Midbrain (tissue), 1 donor: ENCODE measurements around the gene ARAP1.
"Not testable (repeated sequence)": the region's sequence is repeated elsewhere in the genome, so short reads cannot be mapped to it uniquely, and the experiment has no call there.

Experiments
- DNase-seq: peaks from one replicate; lab custom pipeline; 2025; lab: John Stamatoyannopoulos, UW

Gene ARAP1

DNA sequence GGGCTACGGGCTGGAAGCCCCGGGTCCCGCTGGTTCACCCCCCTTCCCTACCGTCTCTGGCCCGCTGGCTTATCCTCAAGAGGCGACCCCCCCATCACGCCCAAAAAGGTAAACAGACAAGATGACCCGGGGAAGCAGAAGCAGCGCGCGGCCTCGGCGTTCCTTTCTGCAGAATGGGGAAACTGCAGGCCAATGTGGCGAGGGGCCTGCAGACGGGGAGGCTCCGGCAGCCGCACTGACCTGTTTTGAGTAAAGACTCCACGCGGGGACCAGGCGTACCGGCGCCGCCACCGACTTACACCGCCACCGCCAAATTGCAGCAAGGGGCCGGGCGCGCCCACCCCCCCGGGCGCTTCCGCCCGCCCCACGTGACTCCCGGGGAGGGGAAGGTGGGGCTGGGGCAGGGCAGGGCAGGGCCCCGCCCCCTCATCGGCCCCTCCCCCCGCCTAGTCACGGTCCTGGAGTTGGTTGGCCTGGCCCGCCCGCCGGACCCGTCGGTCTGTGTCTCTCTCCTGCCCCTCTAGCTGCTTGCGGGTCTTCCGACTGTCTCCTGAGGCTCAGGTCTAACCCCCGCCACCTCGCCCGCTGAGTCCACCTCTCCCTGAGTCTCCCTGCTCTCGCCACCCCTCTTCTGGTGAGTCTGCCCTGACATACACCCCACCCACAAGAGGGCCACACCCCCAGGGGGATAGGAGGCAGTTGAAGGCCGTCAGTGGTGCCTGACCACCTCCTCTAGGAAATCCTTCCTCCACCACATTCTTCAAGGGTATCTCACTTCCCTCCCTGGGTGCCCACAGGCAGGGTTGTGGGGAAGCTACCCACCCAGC, at the start of gene ARAP1:
Gene ARAP1, minus strand, starts transcription at position 321 of the 827 bp plus-strand sequence. CDS start 25,280 bp downstream, outside the sequence.
- peak; percentile 78 for DNase-seq

- no peak for DNase-seq
These were observed 47.2 kb upstream of the ARAP1 start for GRCh38 chr11:72799441-72799840.

DNA sequence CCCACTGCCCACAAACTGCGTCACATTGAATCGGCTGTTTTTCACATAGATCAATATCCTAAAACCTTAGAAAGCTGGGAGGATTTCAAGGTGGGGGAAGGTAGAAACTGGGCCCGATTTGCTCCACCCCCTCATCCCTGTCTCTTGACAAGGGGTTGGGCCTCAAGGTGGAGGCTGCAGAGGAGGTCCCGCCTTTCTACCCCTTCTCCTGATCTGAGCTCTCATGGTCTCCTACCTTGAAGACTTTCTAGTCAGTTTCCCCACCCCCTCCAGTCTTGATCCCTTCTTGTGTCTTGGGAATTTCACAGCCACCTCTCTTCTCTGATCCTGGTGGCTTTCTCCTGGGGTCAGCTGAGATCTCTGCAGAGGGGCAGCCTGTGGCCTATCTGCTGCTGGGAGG, 46.2 kb upstream of the ARAP1 start:
- no peak for DNase-seq

DNA sequence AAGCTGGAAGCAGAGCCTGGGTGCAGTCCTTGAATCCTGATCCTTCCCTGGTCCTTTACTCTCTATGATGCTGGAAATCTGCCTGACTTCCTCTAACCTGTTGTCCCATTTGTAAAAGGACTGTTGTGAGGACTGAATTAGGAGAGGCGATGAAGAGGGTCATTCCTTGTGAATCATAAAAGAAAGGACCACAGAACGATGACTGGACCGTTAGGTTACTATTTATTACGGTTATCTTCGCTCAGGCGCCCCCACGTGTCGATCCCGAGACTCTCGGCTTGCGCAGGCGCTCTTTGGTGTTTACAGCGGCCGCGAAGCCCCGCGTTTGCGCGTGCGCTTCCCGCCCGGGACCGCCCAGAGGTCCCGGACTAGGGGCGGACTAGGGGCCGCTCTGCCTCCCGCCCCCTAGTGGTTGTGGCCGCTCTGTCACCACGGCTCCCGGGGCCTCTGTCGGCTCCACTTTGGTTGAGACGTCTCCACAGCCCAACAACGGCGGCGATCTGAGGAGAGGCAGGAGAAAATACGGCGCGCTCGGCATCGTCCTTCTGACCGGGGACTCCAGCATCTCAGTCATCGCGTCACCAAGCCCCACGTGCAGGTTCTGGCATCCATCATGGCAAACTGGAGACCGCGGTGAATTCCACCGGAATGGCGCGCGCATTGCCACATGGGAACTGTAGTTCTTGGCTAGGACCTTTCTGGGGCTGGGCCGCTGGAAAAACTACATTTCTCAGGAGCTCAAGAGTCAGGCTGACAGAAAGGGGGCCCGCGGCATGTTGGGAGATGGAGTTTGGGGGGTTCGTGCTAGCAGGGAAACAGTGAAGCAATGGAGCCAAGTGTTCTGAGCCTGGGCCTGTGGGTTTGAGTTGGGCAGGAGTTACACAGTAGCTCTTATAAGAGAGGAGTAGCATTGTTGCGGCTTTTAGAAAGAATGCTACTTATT, 41.5 kb upstream of the ARAP1 start, which contains the start of gene STARD10:
Gene STARD10, minus strand, starts transcription at position 623 of the 943 bp plus-strand sequence. CDS start 12,866 bp downstream, outside the sequence.
- DNase-seq = peak; percentile 98

DNA sequence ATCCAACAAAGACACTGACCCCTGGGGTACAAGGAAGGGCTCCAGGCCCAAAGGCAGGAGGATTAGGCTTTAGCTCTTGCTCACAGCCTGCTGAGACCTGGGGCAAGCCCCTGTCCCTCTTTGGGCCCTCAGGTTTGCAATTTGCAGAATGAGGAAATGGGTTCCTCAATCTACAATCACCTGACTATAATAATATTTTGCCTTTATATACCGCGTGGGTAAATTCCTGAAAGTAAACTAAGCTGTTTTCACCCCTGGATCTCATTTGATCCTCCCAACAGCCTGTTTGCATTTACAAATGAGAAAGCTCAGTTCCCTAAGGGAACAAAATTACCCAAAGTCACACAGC, 40.8 kb upstream of the ARAP1 start:
- no peak for DNase-seq

DNA sequence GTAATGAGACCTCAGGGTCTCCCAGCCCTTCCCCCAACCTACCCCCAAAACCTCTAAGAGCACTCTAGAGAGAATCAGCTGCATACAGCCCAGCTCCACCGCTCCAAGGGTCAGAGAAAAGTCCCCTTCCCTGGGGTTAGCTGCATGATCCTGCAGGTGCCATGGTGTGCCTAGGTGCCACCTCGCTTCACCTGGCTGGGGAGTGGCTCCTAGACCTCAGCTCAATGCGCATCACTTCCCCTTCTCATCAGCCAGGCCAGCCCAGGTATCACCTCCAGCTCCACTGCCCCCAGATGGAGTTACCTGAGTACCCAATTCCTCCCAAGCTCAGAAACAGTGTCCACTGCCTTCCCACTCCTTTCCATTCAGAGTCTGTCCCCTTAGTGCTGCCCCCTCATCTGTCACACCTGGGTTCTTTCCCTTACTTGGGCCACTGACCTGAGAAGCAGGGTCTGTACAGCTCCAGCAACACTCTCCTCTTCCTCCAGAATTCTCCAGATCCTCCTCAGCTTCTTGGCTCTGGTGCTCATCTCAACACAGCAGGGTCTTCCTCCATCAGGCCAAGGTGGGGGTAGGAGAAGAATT, 40.3 kb upstream of the ARAP1 start:
- no peak for DNase-seq

DNA sequence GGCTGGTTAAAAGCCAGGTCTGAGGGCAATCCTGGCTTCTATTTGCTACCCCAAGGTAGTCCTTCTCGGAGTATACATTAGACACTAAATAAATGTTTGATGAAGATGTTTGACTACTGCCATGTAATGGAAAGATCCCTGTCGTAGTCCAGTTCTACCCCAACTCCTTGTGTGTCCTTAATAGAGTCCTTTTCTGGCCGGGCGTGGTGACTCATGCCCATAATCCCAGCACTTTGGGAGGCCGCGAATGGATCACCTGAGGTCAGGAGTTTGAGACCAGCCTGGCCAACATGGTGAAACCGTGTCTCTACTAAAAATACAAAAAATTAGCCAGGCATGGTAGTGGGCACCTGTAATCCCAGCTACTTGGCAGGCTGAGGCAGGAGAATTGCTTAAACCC, 39.0 kb upstream of the ARAP1 start:
- DNase-seq = not testable (repeated sequence)

DNA sequence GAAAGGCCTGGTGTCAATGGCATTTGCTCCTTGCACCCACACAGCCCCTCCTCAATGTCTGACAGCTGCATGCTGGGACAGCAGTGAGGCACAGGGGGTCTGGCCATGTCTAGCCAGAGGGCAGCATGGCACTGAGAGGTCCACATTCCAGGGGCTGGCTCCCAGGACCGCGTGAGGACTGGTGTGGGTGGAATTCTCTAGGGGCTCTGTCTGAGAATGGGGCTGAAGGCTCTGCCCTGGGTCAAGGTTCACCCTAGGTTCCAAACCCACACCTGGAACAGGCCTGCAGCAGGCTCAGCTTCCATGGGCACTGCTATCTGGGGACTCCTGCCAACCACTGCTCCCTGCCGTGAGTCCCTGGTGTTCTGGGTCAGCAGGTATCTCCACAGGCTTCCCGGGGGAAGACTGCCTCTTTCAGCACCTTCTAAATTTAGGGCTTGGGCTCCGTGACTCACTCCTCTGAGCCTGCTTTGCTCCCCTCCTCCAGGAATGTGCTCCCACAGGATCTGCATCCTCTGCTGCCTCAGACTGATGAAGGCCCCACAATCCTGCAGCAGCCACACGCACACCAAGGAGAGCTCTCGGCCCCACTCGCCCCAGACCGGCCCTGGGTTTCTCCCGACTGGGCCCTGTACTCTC, 37.4 kb upstream of the ARAP1 start:
- no peak for DNase-seq

DNA sequence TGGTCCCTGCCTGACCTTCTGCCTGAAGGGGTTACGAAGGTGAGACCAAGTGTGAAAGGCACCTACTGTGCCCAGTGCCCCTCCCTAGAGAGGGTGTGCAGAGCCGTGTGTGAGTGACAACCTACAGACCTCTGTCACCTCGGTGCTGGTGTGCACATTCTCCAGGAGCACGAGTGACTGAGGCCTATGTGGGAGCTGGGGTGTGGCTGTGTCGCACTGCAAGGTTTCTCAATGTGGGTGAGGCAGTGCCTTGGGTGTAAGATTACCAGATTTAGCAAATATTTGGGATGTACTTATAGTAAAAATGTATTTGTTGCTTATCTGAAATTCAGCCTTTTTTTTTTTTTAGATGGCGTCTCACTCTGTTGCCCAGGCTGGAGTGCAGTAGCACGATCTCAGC, 36.0 kb upstream of the ARAP1 start:
- DNase-seq = no peak

DNA sequence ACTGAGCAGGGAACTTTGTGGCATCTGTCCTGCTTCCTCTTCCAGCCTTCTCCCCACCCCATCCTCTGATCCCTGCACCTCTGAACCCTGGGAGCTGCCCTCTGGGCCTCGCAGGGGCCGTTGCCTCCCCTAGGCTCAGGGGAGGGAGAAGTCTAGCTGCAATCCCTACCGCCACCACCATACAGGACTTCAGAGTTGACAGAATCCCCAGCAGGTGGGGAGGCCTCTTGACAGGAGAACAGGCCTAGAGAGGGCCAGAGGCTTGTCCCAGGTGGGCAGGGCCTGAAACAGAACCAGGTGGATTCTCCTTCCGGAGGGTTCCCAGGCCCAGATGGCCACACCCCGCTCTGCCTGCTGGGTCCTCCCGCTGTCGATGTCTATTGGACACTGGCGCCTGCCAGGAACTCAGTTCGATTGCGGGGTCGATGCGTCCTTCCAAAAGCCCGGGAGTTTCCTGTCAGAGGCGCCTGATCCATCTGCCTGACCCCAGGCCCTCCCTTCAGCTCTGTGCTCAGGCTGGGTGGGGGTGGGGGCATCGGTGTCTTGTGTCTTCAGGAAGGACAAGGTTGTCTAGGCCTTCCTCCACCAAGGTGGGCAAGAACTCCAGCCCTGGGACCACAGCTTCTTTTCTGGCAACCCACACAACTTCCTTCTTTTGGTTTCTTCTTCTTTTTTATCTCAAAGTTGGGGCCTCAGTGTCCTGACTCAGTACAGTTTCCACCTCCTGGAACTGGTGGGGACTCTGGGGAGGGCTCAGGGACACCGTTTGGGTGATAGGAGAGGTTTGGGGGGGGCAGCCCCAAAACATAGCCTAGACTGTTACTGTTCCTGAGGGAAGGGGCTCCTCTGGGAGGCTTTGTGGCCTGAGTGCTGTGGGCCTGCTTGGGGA, 35.3 kb upstream of the ARAP1 start:
- no peak for DNase-seq

GRCh38 chr11:72786305-72787215, 34.4 kb upstream of the ARAP1 start:
- no peak for DNase-seq

- DNase-seq = no peak
These were observed 32.5 kb upstream of the ARAP1 start for GRCh38 chr11:72784662-72785061.

DNA sequence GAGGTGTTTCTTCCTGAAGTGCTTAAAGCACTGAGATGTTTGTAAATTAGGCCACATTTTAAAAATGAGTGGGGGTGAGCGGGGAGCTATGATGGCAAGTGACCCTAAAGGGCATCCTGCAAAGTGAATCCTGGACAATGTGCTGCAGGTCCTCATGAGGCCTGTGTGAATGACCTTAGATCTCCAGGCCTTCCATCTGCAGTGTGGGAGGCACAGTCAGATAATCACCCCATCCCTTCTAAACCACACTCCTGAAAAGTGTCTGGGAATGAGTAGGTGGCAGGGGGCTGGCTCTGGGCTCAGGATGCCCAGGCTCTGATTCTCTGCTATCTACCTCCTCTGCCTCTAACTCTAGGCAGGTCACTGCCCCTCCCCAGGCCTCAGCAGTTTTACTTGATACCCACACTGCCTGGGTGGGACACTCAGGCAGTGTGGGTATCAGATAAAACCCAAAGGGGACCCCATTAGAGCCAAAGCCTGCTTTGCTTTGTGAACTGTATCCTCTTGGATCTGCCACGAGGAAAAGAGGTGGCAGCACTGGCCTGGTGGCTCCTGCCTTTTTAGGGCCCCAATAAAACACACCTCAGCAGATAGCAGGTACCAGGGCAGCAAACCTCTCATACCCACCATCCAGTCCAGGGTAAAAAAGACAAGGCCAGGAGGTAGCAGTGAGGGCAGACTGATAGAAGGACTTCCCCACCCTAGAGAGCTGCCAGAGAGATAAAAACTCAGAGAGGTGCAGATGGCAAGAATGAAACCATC, 31.1 kb upstream of the ARAP1 start:
- DNase-seq = no peak

GRCh38 chr11:72782081-72782920, 30.1 kb upstream of the ARAP1 start:
- DNase-seq = no peak

GRCh38 chr11:72781313-72782080, 29.3 kb upstream of the ARAP1 start:
- peak; percentile 17 for DNase-seq

DNA sequence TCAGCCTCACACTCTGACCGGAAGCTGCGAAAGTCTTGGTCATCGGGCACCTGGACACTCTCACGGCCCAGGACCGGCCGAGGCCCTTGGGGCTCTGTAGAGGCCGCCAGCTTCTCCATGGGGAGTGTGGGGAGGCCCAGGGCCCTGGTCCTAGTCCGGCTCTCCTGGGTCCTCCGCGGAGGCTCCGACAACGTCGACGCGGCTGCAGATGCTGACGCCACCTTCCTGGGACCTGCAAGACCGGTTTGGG, 28.8 kb upstream of the ARAP1 start:
- no peak for DNase-seq

DNA sequence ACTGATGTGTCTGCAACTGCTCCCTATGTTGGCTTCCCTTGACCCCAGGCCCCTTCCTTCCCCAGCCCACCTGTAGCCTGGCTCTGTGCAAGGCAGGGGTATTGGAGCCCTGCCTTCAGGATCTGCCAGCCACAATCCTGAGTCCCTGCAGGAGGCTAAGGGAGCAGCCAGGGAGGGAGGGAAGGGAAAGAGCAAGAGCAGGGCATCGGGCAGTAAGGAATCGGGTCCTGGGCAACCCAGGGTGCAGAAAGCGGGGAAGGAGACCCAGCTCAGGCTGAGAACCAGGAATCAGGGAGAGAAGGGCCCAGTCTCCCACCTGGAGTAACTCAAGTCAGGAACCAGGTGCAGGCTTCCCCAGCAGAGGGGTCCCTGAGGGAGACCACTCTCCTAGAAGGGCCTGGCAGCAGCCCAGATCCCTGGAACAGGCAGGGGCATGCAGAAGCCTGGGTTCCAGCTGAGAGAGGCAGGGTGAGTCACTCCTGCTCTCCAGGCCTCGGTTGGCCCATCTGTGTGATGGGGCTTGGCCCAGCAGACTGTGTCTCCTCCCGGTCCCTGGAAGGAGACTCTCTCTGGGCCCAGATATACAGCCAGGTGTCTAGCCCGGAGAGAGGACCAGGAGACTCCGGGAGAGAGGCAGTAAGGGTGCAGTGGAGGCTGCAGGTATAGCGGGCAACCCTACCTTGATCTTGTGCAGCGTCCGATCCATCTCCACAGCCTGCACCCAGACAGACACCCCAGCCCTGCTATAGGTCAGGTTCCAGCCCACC, 28.3 kb upstream of the ARAP1 start:
- DNase-seq = no peak
